Spinal cord (tissue), 10 donors: Measurements from ENCODE around the gene PAPPA. TPM values are rescaled to one million over a fixed set of nuclear protein-coding genes. Genes with fewer than 3 reads are reported as not detected.

Experiments
- DNase-seq, 6 donors: peaks; one replicate each; pipeline versions ENCODE4 v3.0.0 to v3.0.0-alpha.2; 2013 to 2015; ENCODE audit warnings: low spot score in 6 of 6, low read depth in 4 of 6
- H3K27ac ChIP-seq: one replicate; pipeline ENCODE4 v1.5.1; 2013; ENCODE audit warnings: low read depth, low read length, control low read depth
- H3K27me3 ChIP-seq: one replicate; pipeline ENCODE4 v1.6.1; 2013; ENCODE audit warnings: low read length; ENCODE audit not compliant: control insufficient read depth, insufficient read depth
- H3K36me3 ChIP-seq: one replicate; pipeline ENCODE4 v1.6.1; 2013; ENCODE audit warnings: low read length; ENCODE audit not compliant: control insufficient read depth, insufficient read depth
- H3K4me1 ChIP-seq: one replicate; pipeline ENCODE4 v1.6.1; 2013; ENCODE audit warnings: low read length; ENCODE audit not compliant: control insufficient read depth, insufficient read depth
- H3K4me3 ChIP-seq: one replicate; pipeline ENCODE4 v1.5.1; 2013; ENCODE audit warnings: low read depth, low read length, control low read depth
- H3K9me3 ChIP-seq: one replicate; pipeline ENCODE4 v1.6.1; 2013; ENCODE audit warnings: low read length; ENCODE audit not compliant: control insufficient read depth, insufficient read depth
- WGBS: methylation state at CpG from one replicate; pipeline ENCODE4 v1.1.5; 2013; ENCODE audit warnings: missing lambda C conversion rate; ENCODE audit not compliant: insufficient coverage; 5-methylcytosine and 5-hydroxymethylcytosine counted together
- polyA plus RNA-seq, 2 donors: library from polyadenylated mRNA; unstranded; fragments of 120-200 nt; gene quantifications; one replicate each; pipeline ENCODE4 v1.2.1, GENCODE V29; 2013; ENCODE audit not compliant: insufficient read length in 2 of 2
- total RNA-seq, 2 donors: library from RNA; depleted of rRNA in 1 of 2; stranded (reverse); fragments of 120-200 nt in 1 of 2; fragments of >200 nt in 1 of 2; gene quantifications; one replicate each; pipeline versions ENCODE4 v1.2.3 to v1.2.4, GENCODE V29; 2013 to 2014
- donor health status: healthy.

Gene PAPPA
- total and polyA plus RNA-seq, 4 donors: 2.4 to 6.2 (median 3.6) TPM

DNA sequence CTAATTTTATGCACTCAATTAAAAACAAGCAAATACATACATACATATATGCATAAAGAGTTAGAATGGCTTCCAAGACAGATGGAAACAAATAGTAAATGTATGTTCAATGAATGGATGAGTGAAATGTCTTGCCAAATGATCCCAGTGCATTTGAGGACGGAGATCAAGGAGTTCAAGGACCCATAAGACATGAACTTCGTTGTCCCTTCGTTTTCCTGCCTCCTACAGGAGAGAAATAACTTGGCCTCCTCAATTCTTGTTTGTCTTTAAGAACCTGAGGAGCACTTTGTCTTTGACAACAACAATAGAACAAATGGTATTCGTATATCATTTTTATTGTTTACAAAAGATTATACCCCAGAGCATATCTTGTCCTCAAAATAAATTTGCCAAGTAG lies 2.4 kb upstream of the PAPPA start:
- no peaks in the 10 kb centered on the region for H3K36me3 ChIP-seq
- H3K27ac ChIP-seq: no peak overlapping the region
- no peaks in the 10 kb centered on the region for H3K9me3 ChIP-seq
- no peak for DNase-seq
- peaks cover 16% of the 10 kb centered on the region for H3K4me1 ChIP-seq
- 78% methylated on average over 3 of the region's 4 CpGs for WGBS
- no peak overlapping the region for H3K4me3 ChIP-seq
- H3K27me3 ChIP-seq: peaks cover 58% of the 10 kb centered on the region

DNA sequence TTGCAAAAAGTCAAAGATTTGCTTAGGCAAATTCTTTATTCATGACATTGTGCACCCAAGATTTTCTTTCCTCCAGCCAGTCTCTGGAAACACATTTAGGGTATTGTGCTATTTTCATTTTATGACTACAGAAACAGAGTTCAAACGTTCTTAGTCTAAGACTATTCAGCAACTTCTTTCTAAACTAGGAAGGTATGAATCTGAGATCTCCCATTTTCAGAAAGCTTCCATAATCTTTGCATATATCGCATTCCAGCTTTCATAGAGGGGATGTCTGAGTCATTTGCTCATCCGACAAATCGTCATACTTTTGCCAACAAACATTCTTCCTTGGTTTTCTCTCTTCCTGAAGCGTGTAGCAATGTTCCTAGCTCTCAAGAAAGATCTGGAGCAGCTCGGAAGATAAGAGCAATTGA lies 1.6 kb upstream of the PAPPA start:
- Histone ChIP-seq H3K4me1 (peaks cover 22% of the 10 kb centered on the region), H3K27me3 (peaks cover 65% of the 10 kb centered on the region), H3K9me3 (no peaks in the 10 kb centered on the region), H3K4me3 (no peak overlapping the region), H3K36me3 (no peaks in the 10 kb centered on the region), H3K27ac (no peak overlapping the region)
- 100% methylated on average over 1 of the region's 6 CpGs for WGBS
- DNase-seq: peak in 1 of 6 donors; percentile 2

DNA sequence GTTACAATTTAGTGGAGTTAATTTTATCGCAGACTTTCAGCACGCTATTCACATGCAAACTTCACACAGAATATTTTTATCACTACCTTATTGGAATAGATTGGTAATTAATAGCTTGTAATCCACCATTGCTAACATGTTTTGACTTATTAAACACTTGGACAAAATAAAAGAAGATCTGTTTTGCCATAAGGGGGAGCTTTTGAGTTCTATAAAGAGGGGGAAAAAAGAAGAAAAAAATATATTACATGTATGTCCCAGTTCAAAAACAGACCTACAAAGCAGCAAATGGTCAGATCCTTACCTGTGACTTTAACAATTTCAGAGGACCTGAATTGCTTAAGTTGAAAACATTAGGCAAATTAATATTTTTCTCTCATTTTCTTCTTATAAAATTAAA lies 1.2 kb upstream of the PAPPA start:
- Histone ChIP-seq H3K27me3 (peaks cover 65% of the 10 kb centered on the region), H3K27ac (no peak overlapping the region), H3K4me1 (peaks cover 24% of the 10 kb centered on the region), H3K9me3 (no peaks in the 10 kb centered on the region), H3K4me3 (no peak overlapping the region), H3K36me3 (no peaks in the 10 kb centered on the region)
- DNase-seq: peak in 2 of 6 donors; percentile 44 to 69
- WGBS: no CpG with 5 or more reads among the region's 2 CpGs

DNA sequence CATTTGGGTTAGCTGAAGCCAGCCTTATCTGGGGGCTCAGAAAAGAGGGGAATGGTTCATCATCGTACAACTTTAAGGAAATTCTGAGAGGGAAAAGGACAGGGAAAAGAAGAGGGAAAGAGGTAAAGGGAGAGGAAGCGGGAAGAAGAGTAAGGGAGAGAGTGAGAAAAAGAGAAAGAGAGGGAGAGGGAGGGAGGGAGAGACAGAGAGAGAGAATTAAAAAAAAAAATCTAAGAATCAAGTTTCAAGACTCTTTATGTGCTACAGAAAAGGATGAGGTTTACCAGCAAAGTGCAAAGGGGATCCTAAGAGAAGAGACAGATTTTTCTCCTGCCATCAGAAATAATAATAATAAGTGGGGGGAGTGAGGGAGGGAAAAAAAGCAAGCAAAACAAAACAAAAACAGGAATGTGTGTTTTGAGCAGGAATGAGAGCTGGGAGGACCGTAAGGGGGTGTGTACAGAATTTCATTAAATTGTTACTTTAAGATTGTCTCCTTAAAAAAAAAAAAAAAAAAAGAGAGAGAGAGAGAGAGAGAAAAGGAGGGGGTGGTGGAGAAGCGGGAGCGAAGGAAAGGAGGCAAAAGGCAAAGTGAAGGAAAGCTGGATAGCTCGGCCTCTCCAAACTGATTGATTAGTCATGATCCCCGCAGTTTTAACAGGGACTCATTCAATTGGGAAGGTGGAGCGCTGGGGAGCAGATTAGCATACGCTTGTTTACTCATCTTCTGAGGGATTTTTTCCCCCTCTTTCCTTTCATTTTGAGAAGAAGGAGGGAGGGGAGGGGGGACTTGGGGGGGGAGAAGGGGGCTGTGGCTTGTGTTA lies 438 bp upstream of the PAPPA start:
- peaks cover 65% of the 10 kb centered on the region for H3K27me3 ChIP-seq
- H3K4me1 ChIP-seq: peaks cover 27% of the 10 kb centered on the region
- no peaks in the 10 kb centered on the region for H3K9me3 ChIP-seq
- H3K36me3 ChIP-seq: no peaks in the 10 kb centered on the region
- DNase-seq: peak in 2 of 6 donors; percentile 20 to 35
- WGBS: 8% methylated on average over 5 of the region's 9 CpGs
- H3K27ac ChIP-seq: no peak overlapping the region
- no peak overlapping the region for H3K4me3 ChIP-seq

DNA sequence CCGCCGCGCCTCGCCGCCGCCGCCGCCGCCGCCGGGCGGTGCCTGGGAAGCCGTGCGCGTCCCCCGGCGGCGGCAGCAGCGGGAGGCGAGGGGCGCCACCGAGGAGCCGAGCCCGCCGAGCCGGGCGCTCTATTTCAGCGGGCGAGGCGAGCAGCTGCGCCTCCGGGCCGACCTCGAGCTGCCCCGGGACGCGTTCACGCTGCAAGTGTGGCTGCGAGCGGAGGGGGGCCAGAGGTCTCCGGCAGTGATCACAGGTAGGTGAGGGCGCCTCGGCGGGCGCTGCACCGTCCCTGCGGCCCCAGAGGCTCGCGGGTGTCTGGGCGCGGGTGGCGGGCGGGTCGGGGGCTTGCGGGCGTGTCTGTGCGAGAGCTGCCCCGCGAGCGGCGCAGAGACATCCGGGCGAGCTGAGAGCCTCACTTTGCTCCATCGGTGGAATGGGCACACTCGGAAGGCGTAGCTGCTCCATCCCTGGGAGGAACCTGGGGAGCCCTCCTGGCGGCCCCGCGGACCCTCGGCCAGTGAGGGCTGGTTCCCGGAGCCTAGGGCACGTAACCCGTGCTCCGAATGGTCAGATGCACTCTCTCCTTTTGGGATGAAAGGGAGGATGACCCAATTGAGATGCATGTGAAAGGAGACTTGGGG lies 864 bp downstream of the PAPPA start:
- under 1% methylated on average over 71 of the region's 74 CpGs for WGBS
- Histone ChIP-seq H3K27ac (no peak overlapping the region), H3K36me3 (no peaks in the 10 kb centered on the region), H3K27me3 (peaks cover 64% of the 10 kb centered on the region), H3K4me1 (peaks cover 27% of the 10 kb centered on the region), H3K4me3 (peak overlapping the region; percentile 24), H3K9me3 (no peaks in the 10 kb centered on the region)
- peak in 2 of 6 donors; percentile 33 to 48 for DNase-seq

DNA sequence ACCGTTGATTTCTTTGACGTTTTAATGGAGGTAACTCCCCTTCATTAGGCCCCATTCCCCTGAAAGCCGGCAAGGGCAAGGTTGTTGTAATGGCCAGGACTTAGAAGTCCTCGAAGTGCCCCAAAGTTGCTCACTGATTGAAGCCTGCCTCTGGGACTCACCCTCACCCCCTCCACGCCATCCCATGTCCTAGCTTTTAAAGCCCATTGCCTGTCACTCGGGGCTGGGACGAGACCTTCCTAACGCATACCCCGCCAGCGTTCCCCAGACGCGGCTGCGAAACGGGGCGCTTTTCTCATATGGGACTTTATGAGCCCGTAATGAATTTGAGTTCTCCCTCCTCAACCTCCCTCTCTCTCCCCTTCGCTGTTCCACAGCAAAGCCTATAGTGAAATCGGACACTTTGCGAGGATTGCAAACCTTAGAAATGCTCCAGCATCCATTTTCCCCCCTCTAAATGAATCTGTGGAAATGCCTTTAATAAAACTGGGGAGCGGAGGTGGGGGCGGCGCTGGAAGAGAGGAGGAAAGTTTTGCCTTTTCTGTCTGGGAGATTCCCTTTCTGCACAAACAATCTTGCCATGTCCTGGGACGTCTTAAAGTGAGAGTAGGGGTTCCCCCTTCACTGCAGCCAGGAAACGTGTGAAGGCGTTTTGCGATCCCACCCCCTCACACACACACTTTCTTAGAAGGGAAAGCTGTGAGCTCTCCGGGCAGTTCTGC lies 1.5 kb downstream of the PAPPA start:
- under 1% methylated on average over 19 of the region's 27 CpGs for WGBS
- Histone ChIP-seq H3K27ac (peak overlapping the region; percentile 3), H3K36me3 (no peaks in the 10 kb centered on the region), H3K27me3 (peaks cover 62% of the 10 kb centered on the region), H3K9me3 (no peaks in the 10 kb centered on the region), H3K4me3 (peak overlapping the region; percentile 24), H3K4me1 (peaks cover 27% of the 10 kb centered on the region)
- peak in 2 of 6 donors; percentile 18 to 24 for DNase-seq

DNA sequence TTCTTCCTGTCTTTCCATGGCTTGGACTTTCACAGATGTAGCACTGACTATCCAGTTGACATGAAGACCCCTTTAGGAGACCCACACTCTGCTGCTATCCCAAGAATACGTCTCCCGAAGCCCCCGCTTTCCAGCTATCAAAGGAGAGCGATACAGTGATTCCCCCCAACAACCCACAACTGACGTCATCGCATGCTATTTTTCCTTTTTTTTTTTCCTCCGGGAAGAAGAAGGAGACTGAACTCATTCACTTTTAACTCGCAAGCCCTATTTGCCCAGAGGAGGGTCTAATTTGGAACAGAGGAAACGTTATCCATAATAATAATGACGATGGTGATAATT lies 2.1 kb downstream of the PAPPA start:
- peak overlapping the region; percentile 3 for H3K27ac ChIP-seq
- no peaks in the 10 kb centered on the region for H3K9me3 ChIP-seq
- H3K4me1 ChIP-seq: peaks cover 27% of the 10 kb centered on the region
- WGBS: 3% methylated on average over 4 of the region's 10 CpGs
- peaks cover 60% of the 10 kb centered on the region for H3K27me3 ChIP-seq
- no peaks in the 10 kb centered on the region for H3K36me3 ChIP-seq
- peak overlapping the region; percentile 24 for H3K4me3 ChIP-seq
- DNase-seq: peak in 2 of 6 donors; percentile 65 to 71

DNA sequence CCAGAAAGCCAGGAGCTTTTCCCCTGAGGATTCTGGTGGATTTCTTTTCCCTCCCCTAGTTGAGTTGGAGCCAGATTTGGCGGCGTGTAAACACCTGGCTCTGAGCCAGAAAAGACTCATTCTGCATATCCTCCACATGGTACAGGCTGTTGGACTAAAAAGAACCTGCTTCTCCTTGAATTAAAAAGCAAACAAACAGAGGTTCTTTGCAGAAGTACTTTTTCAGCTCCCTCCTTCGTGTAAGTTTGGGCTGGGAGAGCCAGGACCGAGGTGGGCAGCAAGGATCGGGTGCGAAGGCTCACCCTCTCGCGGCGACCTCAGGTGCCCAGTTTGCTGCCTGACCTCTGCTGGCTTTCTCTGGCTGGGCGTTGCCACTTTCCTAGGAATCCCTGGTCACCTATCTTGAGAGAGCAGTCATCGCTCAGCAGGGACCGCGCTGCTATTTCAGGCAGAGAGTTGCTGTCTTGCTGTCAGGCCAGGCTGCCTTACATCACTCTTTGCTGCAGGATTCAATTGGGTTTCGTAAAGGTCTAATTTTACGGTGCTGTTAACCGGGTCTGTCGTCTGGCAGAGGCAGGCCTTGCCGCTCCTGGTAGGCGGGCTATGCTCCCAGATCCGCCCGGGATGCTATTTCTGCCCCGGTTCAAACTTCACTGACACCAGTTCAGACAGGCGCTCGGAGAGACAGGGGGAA lies 3.2 kb downstream of the PAPPA start:
- WGBS: 3% methylated on average over 20 of the region's 24 CpGs
- no peaks in the 10 kb centered on the region for H3K9me3 ChIP-seq
- H3K27ac ChIP-seq: peak overlapping the region; percentile 36
- DNase-seq: peak in 5 of 6 donors; percentile 31 to 94 (median 49)
- H3K4me1 ChIP-seq: peaks cover 27% of the 10 kb centered on the region
- H3K36me3 ChIP-seq: no peaks in the 10 kb centered on the region
- peaks cover 57% of the 10 kb centered on the region for H3K27me3 ChIP-seq
- peak overlapping the region; percentile 1 for H3K4me3 ChIP-seq

DNA sequence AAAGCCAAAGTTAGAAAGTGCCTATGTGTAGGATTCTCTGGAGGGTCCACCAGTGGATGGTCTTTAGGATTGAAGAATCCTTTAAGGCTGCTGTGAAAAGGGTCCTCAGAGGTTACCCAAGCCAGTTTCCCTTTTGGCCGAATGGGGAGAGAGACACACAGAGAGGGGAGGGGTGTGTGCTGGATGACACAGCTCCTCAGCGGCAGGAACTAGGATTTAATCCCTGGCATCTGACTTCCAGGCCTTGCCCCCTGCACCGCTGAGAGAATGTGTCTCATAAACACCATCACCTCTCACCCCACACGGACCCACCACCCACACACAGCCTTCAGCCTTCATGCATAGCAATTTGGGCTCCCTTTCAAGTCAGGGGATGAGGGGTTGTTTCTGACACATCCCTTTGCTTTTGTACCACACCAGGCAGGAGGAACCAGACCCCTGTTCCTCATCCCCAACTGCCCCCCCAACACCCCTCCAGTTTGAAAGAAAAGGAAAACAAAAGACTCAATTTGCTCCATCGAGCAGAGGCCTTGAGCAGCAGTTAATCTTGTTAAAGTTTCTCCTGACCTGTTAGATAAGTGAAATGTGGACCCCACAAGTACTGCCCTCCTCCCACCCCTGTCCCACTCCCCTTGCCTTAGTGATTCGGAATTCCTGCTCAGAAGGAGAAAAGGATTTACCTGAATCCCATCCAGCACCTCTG lies 4.0 kb downstream of the PAPPA start:
- DNase-seq: peak in 1 of 6 donors; percentile 2
- Histone ChIP-seq H3K4me3 (no peak overlapping the region), H3K4me1 (peaks cover 27% of the 10 kb centered on the region), H3K36me3 (no peaks in the 10 kb centered on the region), H3K9me3 (no peaks in the 10 kb centered on the region), H3K27ac (no peak overlapping the region), H3K27me3 (peaks cover 55% of the 10 kb centered on the region)
- 50% methylated on average over 1 of the region's 6 CpGs for WGBS
